SK-N-MC (cell line): ENCODE data around the gene FAM131A.

ENCODE experiments used
- EZH2 ChIP-seq: fragments of 200-600 bp; sonication (generic); IDR thresholded peaks from one replicate; pipeline ENCODE4 v1.6.1; 2017; ENCODE audit warnings: antibody characterized with exemption
- FOXP2 ChIP-seq: optimal IDR thresholded peaks from 2 replicates; pipeline ENCODE3; 2011; ENCODE audit warnings: mild to moderate bottlenecking, moderate library complexity; ENCODE audit not compliant: insufficient read depth; ENCODE audit errors: extremely low read length, control extremely low read depth
- POLR2AphosphoS5 ChIP-seq: IDR thresholded peaks from 2 replicates; pipeline ENCODE4 v1.6.1; 2012; ENCODE audit warnings: mild to moderate bottlenecking, low read depth, low read length, borderline replicate concordance

DNA sequence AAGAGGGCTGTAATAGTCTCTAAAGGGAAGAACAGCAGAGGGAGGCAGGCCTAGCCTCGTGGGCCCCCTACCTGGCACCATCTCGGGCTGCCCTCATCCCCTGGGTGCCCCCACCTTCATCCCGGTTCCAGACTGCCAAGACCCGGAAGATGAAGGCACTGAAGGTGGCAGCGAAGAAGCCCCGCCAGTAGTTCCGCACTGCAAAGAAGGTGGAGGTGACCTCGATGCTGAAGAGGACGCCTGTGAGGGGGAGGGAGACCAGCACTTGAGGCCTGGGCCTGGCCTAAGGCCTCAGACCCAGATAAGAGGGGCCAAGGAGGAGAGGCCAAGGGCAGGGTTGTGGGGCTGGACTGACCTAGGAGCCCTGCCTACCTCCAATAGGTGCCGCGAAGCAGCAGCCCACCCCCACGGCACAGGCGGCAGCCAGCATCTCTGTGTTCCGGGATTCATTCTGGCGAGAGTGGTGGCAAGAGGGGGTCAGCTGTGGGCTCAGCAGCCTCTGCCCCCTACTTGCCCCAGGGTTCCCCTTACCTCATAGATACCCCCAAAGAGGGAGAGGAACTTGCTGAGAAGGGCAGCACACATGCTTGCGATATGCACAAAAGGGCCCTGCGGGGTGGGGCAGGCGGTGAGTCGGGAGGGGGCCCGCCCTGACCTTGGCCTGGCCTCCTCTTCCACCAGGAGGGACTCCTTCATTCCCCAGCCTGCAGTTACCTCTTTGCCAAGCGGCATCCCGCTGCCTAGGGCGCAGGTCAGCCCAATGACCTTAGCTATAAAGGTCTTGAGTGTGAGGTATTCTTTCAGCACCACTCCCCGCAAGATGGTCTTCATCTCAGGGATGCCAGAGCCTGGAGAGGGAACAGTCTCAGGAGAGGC lies 20.1 kb downstream of the FAM131A start:
- TF ChIP-seq EZH2 (no peak), POLR2AphosphoS5 (no peak), FOXP2 (no peak)
